Measurements from ENCODE around the gene KATNAL1. TPM values are rescaled to one million over a fixed set of nuclear protein-coding genes. Genes with fewer than 3 reads are reported as not detected.

Gene KATNAL1
- total and polyA plus RNA-seq, 10 of the 15 experiments (the other 5 are each of a cell fraction or from before 2014, with no cell fraction given): 6.5 to 18.7 (median 11.7) TPM

DNA sequence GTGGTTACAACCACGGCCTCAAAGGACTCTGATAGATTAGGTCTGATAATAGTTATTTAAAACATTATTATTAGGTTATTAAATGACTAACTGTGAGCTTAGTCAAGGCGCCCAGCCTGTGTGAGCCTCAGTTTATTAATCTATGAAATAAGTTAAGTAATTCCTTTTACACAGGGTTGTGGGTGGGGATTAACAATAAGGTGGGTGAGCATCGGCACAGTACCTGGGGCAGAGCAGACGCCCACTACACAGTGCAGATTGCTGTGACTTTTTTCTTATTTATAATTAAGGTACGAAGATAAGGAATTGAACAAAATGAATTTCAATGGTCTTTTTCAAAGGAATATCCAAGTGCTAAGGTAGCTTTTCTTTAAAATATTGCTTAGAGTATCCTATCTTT is 132.2 kb downstream of the KATNAL1 start:
- Histone ChIP-seq H3K9me3 (replicated peaks; ENCODE audit: control insufficient read depth, insufficient read depth, low read length) (no peaks in the 10 kb centered on the region), H2AFZ (ENCODE audit: control insufficient read depth, low read depth, low read length) (no peak overlapping the region), H3K4me3 (no peak overlapping the region), H3K4me1 (ENCODE audit: control insufficient read depth, insufficient read depth, low read length) (no peaks in the 10 kb centered on the region), H3K27ac (ENCODE audit: control insufficient read depth, insufficient read depth) (no peak overlapping the region), H3K36me3 (ENCODE audit: control insufficient read depth in 2 of 2, insufficient read depth in 2 of 2, low read length in 1 of 2) (no peaks in the 10 kb centered on the region), H4K20me1 (ENCODE audit: control insufficient read depth, insufficient read depth) (no peaks in the 10 kb centered on the region), H3K27me3 (replicated peaks in 1 of 2; ENCODE audit: control insufficient read depth in 2 of 2, insufficient read depth in 2 of 2, low read length in 1 of 2) (no peaks in the 10 kb centered on the region), H3K4me2 (ENCODE audit: control insufficient read depth, insufficient read depth) (no peak overlapping the region), H3K79me2 (ENCODE audit: control insufficient read depth, insufficient read depth, low read length) (no peaks in the 10 kb centered on the region), H3K9ac (ENCODE audit: control insufficient read depth, insufficient read depth, low read length) (no peak overlapping the region)
- TF ChIP-seq MYB (IDR thresholded peaks at IDR 0.05; ENCODE audit: borderline replicate concordance, low read depth, low read length) (no peak), POLR2AphosphoS2 (IDR thresholded peaks at IDR 0.05; ENCODE audit: low read depth, low read length) (no peak), JUNB (IDR thresholded peaks at IDR 0.05) (no peak), LARP7 (IDR thresholded peaks at IDR 0.05) (no peak), RBBP5 (conservative IDR thresholded peaks at IDR 0.05) (no peak), RELA (IDR thresholded peaks at IDR 0.05; ENCODE audit: borderline replicate concordance, partially characterized antibody) (no peak), KDM1A (IDR thresholded peaks at IDR 0.05; ENCODE audit: borderline replicate concordance) (no peak)
- TF ChIP-seq, protein P1, sequence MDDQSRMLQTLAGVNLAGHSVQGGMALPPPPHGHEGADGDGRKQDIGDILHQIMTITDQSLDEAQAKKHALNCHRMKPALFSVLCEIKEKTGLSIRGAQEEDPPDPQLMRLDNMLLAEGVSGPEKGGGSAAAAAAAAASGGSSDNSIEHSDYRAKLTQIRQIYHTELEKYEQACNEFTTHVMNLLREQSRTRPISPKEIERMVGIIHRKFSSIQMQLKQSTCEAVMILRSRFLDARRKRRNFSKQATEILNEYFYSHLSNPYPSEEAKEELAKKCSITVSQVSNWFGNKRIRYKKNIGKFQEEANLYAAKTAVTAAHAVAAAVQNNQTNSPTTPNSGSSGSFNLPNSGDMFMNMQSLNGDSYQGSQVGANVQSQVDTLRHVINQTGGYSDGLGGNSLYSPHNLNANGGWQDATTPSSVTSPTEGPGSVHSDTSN (IDR thresholded peaks at IDR 0.05; ENCODE audit: insufficient replicate concordance, low read depth, low read length): no peak
- TF ChIP-seq, protein P2, sequence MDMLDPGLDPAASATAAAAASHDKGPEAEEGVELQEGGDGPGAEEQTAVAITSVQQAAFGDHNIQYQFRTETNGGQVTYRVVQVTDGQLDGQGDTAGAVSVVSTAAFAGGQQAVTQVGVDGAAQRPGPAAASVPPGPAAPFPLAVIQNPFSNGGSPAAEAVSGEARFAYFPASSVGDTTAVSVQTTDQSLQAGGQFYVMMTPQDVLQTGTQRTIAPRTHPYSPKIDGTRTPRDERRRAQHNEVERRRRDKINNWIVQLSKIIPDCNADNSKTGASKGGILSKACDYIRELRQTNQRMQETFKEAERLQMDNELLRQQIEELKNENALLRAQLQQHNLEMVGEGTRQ (IDR thresholded peaks at IDR 0.05; ENCODE audit: borderline replicate concordance, low read depth, low read length): no peak
- TF ChIP-seq, protein P3, sequence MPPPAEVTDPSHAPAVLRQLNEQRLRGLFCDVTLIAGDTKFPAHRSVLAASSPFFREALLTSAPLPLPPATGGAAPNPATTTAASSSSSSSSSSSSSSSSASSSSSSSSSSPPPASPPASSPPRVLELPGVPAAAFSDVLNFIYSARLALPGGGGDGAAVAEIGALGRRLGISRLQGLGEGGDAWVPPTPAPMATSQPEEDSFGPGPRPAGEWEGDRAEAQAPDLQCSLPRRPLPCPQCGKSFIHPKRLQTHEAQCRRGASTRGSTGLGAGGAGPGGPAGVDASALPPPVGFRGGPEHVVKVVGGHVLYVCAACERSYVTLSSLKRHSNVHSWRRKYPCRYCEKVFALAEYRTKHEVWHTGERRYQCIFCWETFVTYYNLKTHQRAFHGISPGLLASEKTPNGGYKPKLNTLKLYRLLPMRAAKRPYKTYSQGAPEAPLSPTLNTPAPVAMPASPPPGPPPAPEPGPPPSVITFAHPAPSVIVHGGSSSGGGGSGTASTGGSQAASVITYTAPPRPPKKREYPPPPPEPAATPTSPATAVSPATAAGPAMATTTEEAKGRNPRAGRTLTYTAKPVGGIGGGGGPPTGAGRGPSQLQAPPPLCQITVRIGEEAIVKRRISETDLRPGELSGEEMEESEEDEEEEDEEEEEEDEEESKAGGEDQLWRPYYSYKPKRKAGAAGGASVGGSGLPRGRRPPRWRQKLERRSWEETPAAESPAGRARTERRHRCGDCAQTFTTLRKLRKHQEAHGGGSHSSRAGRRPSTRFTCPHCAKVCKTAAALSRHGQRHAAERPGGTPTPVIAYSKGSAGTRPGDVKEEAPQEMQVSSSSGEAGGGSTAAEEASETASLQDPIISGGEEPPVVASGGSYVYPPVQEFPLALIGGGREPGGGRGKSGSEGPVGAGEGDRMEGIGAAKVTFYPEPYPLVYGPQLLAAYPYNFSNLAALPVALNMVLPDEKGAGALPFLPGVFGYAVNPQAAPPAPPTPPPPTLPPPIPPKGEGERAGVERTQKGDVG (CRISPR knock-in tag; IDR thresholded peaks at IDR 0.05): no peak
- intact Hi-C loops (cut with micrococcal nuclease; ENCODE audit: unreplicated experiment): no loop called here
- SMC1A ChIA-PET (ENCODE audit: uncharacterized antibody, unreplicated experiment): interaction anchor here (0.9 to 1.6 kb wide), 3 partner anchors 8 to 414 kb away, joined by 3 to 4 read pairs (median 4); no protein-coding TSS in a partner anchor
- RAD21 ChIA-PET (ENCODE audit: unreplicated experiment): interaction anchor here (0.7 kb wide), 1 partner anchor 42 kb away, joined by 4 read pairs; no protein-coding TSS in a partner anchor
- CTCF ChIA-PET: interaction anchor here (1.0 to 1.8 kb wide), 2 partner anchors 17 to 43 kb away, joined by 3 to 4 read pairs; no protein-coding TSS in a partner anchor
- FAIRE-seq (no peak), ATAC-seq (no peak), DNase-seq (ENCODE audit: low read depth, low spot score) (no peak)
- BruUV-seq (replicated peaks): no TSS peak
- POLR2A ChIA-PET: no interaction called here
- in situ Hi-C loops (cut with MboI): no loop called here
- WGBS (ENCODE audit: insufficient coverage, insufficient replicate concordance, low lambda C conversion rate, missing lambda C conversion rate): 56% methylated on average over 5 of the region's 5 CpGs
